Stomach smooth muscle (tissue), 2 donors: ENCODE data around the gene NR4A1.

ENCODE experiments used
- H3K27ac ChIP-seq: one replicate; pipeline ENCODE4 v1.7.0; 2013; ENCODE audit warnings: mild to moderate bottlenecking, low read length, inconsistent platforms
- H3K27me3 ChIP-seq, 2 donors: one replicate each; pipeline ENCODE4 v1.7.0; 2013; ENCODE audit warnings: low read length in 2 of 2; ENCODE audit not compliant: insufficient read depth in 2 of 2, control insufficient read depth in 1 of 2
- H3K36me3 ChIP-seq, 2 donors: one replicate each; pipeline ENCODE4 v1.7.0; 2013; ENCODE audit warnings: low read length in 2 of 2; ENCODE audit not compliant: control insufficient read depth in 2 of 2, insufficient read depth in 2 of 2
- H3K4me1 ChIP-seq: one replicate; pipeline ENCODE4 v1.7.0; 2013; ENCODE audit warnings: low read length; ENCODE audit not compliant: control insufficient read depth, insufficient read depth
- H3K4me3 ChIP-seq, 2 donors: one replicate each; pipeline ENCODE4 v1.7.0; 2013; ENCODE audit warnings: low read length in 2 of 2
- H3K9ac ChIP-seq, 2 donors: one replicate each; pipeline ENCODE4 v1.7.0; 2013; ENCODE audit warnings: low read length in 2 of 2, mild to moderate bottlenecking in 1 of 2
- H3K9me3 ChIP-seq, 2 donors: one replicate each; pipeline ENCODE4 v1.7.0; 2013; ENCODE audit warnings: low read length in 2 of 2; ENCODE audit not compliant: control insufficient read depth in 2 of 2
- donor health status: healthy.
- donor health status: Pancreatic carcinoma.

The NR4A1 gene

DNA sequence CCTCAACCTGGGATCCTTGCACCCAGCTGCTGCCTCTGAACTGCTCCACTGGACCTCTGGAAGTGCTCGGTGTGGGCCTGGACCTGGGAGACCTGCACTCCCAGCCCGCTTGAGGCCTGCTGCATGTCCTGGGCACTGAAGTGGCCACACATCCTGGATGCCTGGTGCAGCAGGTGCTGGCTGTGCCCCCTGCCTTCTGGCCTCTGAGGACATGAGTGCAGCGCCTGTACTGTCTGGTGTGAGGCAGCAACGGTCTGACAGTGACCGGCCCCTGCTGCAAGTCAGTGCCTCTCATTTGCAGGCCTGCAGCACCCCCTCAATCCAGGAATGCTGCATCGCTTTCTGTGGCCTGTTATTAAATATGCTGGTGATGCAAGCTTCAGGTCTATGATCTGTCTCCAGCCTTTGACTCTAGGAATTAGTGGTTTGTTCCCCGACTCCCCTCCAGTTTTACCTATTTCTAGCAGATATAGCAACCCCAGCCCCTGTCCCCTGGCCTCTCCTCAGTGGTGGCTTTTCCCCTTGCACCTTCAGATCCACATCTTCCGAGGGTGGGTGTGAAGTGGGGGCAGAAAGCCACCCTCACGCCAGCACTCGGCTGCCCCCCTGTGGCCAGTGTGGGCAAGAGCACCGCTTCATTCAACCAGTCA is 31.9 kb downstream of the NR4A1 start:
- Histone ChIP-seq H3K9me3 (no peaks in the 10 kb centered on the region), H3K4me3 (no peak overlapping the region), H3K27ac (no peak overlapping the region), H3K36me3 (peaks cover 5 to 6% of the 10 kb centered on the region in 2 donors), H3K9ac (no peak overlapping the region), H3K27me3 (peaks cover 0 to 5% of the 10 kb centered on the region in 2 donors), H3K4me1 (peaks cover 18% of the 10 kb centered on the region)

DNA sequence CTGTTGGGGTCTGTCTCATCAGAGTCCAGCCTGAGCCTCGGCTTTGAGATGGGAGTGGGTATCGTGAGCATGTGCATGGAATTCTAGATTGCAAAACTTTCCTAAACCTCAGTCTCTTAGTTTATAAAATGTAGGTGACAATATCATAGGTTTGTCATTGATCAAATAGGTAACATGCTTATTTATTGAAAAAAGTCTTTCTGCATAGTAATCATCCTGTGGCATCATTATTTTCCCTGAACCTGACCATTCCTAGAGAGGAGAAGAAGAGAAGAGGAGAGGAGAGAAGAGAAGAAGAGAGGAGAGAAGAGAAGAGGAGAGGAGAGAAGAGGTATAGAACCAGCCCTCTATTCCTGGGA is 32.4 kb downstream of the NR4A1 start:
- Histone ChIP-seq H3K4me1 (peaks cover 18% of the 10 kb centered on the region), H3K9ac (no peak overlapping the region), H3K27me3 (peaks cover 4 to 5% of the 10 kb centered on the region in 2 donors), H3K4me3 (no peak overlapping the region), H3K9me3 (no peaks in the 10 kb centered on the region), H3K27ac (no peak overlapping the region), H3K36me3 (peaks cover under 1 to 2% of the 10 kb centered on the region in 2 donors)

DNA sequence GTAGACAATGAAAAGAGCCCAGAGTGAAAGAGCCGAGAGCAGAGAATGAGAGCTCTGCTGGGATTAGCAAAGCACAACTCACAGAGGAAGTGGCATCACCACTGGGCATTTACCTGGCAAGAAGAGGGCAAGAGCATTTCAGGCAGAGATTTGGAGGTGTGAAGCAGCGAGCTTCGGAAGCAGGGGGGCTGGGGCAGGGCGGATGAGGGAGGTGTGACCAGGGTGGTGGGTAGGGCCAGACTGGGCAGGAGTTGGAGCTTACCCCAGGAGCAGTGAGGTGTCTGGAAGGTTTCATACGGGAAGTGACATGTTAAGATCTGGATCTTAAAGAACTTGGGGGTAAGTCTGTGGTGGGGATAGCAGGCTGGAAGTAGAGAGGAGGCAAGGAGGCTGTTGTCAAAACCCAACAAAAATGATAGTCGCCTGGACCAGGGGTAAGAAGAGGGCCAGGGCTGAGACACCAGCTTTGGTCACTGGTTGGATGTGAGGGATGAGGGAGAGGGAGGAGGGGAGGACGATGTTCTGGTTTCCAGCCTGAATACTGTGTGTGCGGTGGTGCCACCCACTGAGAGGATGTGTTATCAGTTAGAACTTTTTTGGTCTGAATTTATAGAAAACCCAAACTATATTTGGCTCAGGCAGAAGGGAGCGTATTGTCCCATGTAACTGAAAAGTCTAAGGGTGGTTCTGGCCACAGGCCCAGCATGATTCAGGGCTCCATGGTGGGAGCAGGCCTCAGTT is 33.4 kb downstream of the NR4A1 start:
- Histone ChIP-seq H3K9me3 (no peaks in the 10 kb centered on the region), H3K9ac (no peak overlapping the region), H3K27me3 (peaks cover 5 to 6% of the 10 kb centered on the region in 2 donors), H3K4me1 (peaks cover 18% of the 10 kb centered on the region), H3K4me3 (no peak overlapping the region), H3K36me3 (no peaks in the 10 kb centered on the region), H3K27ac (no peak overlapping the region)

DNA sequence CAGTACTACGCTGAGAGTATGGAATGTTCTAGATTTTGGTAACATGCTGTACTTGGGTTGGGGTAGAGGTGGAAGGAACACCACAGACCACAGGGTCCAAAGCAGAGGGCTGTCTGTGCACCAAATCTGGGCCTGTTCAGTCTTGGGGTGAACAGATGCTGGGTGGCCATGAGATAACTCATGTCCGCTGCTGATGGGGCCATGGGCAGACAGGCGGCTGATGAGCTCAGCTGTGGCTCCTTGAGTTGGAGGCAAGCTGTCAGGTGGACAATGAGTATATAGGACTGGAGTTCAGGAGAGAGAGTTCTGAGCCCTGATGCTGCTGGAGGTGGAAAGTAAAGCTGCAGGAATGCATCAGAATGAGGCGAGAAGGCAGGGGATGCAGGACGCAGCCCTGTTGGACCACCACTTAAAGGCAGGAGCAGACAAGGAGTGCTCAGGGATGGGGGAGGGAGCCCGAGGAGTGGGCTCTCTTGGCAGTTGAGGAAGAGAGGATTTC is 34.5 kb downstream of the NR4A1 start:
- Histone ChIP-seq H3K27me3 (peaks cover 6 to 10% of the 10 kb centered on the region in 2 donors), H3K27ac (no peak overlapping the region), H3K4me1 (peaks cover 16% of the 10 kb centered on the region)

DNA sequence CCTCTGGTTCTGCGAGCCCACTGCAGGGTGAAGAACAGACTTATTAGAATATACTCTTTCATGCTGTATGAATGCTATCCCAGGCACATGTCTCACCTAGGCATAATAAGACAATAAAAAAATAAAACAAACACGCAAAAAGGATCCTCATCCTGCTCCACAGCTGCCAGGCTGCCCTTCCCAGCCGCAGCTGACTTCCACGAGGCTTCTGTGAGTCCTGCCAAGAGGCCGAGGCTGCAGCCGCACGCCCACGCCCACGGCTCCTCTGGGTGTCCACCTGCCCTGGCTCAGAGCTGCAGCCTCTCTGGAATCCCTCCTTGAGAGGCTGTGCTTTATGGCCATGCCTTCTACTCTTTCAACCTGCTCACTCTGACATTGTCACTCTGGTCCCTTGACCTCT is 35.1 kb downstream of the NR4A1 start:
- no peak overlapping the region for H3K27ac ChIP-seq
- H3K4me3 ChIP-seq: no peak overlapping the region
- H3K27me3 ChIP-seq: peaks cover 6 to 10% of the 10 kb centered on the region in 2 donors
- H3K36me3 ChIP-seq: no peaks in the 10 kb centered on the region
- H3K9ac ChIP-seq: no peak overlapping the region
- peaks cover 12% of the 10 kb centered on the region for H3K4me1 ChIP-seq
- H3K9me3 ChIP-seq: no peaks in the 10 kb centered on the region

More for the DNA sequence above, 34.5 kb downstream of the NR4A1 start:
- no peak overlapping the region for H3K9ac ChIP-seq
- H3K4me3 ChIP-seq: no peak overlapping the region
- no peaks in the 10 kb centered on the region for H3K36me3 ChIP-seq
- H3K9me3 ChIP-seq: no peaks in the 10 kb centered on the region

DNA sequence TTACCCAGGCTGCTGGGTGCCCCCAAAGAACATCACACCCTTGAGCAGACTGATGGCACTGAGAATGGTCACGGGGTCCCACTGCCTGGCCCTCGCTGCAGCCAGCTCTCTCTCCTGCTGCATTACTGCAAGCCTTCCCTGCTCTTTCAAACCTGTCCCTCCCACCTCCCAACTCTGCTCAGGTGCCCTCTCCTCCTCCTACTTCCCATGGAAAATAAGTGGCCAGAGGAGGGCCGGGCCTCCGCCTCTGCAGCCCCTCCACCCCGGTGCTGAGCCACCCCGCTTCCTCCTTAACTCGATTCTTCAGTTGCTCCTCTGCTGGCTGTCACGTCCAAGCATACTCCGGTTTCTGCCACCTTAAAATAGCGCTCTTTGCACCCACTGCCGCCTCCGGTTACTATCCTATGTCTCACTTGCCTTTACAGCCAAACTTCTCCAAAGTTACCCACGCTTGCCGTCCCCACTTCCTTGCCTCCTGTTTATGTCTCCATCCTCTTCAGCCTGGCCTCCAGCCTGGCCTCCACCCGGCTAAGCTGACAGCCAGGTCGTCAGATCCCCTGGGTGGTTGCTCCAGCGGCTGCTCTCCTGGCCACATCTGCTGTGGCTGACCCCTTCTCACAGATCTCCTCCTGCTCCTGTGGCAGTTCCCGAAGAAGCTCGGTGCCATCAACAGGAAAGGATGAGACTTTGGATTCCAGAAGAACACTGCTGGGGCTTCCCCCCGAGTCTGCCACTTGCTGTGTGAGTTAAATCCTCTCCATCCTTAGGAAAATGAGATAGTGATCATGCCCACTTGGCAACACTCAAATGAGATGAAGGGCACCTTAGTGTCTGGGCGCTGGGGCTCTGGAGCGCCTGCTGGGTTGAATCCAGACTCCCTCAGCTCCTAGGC is 35.9 kb downstream of the NR4A1 start:
- Histone ChIP-seq H3K9me3 (no peaks in the 10 kb centered on the region), H3K27ac (no peak overlapping the region)

DNA sequence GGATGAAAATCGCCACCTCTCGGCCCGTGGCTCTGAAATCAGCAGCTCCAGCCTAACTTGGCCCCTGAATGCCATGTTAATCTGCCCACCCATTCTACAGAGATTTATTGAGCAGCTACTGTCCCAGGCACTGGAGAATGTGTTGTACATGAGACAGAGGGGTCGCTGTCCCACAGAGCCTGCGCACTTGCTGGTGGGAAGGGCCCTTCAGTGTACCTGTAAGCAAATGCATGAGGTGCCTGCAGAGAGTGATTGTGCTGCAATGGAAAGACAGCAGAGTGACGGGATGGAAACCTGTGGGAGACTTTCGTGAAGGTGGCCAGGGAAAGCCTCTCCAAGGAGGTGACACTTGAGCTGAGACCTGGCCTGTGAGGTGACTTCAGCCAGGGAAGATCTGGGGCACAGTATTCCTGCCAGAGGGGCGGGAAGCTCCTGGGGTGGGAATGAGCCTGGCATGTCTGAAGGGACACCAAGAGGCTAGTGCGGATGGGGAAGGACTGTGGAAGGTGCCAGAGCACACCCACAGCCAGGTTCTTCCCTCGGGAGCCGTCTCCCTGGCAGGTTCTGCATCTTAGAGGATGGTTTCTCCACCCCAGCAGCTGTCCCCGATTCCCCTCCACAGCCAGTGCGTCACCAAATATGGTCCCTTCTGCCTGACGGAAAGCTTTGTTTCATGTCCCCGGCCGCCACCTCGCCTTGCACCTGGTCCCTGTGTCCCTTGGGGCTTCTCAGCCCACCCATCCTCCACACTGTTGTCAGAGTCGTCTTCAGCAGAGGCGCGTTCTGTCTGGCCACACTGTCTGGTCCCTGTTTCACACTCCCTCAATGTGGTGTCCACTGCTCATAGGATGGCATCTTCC is 36.9 kb downstream of the NR4A1 start:
- Histone ChIP-seq H3K9ac (no peak overlapping the region), H3K36me3 (no peaks in the 10 kb centered on the region), H3K27me3 (peaks cover 6 to 10% of the 10 kb centered on the region in 2 donors), H3K9me3 (no peaks in the 10 kb centered on the region), H3K4me3 (no peak overlapping the region), H3K27ac (no peak overlapping the region), H3K4me1 (peaks cover 2% of the 10 kb centered on the region)

More for the DNA sequence above, 35.9 kb downstream of the NR4A1 start:
- peaks cover 6% of the 10 kb centered on the region for H3K4me1 ChIP-seq
- H3K36me3 ChIP-seq: no peaks in the 10 kb centered on the region
- H3K4me3 ChIP-seq: no peak overlapping the region
- H3K27me3 ChIP-seq: peaks cover 6 to 10% of the 10 kb centered on the region in 2 donors
- H3K9ac ChIP-seq: no peak overlapping the region

DNA sequence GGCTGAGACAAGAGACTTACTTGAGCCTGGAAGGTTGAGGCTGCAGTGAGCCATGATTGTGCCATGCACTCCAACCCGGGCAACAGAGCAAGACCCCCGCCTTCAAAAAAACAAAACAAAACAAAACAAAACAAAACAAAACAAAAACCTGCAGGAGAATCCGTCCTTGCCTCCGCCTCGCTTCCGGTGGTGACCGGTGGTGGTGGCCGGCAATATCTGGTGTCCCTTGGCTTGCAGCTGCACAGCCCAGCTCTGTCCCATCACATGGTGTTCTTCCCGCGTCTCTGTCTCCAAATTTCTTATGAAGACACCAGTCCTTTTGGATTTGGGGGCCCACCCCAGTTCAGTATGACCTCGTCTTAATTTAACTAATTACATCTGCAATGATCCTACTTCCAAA is 38.2 kb downstream of the NR4A1 start:
- Histone ChIP-seq H3K27ac (no peak overlapping the region), H3K36me3 (no peaks in the 10 kb centered on the region), H3K9ac (no peak overlapping the region), H3K9me3 (no peaks in the 10 kb centered on the region), H3K4me3 (no peak overlapping the region), H3K27me3 (peaks cover 6 to 10% of the 10 kb centered on the region in 2 donors), H3K4me1 (no peaks in the 10 kb centered on the region)

DNA sequence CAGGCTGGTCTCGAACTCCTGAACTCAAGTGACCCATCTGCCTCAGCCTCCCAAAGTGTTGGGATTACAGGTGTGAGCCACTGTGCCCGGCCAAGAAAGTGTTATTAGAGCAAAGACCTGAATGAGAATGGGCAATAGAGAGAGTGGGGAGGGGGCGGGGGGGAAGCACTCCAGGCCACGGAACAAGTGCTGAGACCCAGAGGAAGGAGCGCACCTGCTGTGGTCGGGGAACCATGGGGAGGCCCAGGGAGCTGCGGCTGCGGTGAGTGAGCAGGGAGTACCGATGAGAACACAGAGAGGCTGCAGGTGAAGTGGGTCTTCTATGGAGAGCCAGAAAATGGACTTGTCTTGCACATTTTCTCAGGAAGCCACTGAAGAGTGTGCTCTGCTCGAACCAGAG is 39.0 kb downstream of the NR4A1 start:
- Histone ChIP-seq H3K27ac (no peak overlapping the region), H3K9me3 (no peaks in the 10 kb centered on the region), H3K4me3 (no peak overlapping the region), H3K36me3 (no peaks in the 10 kb centered on the region), H3K27me3 (peaks cover 6 to 10% of the 10 kb centered on the region in 2 donors), H3K4me1 (no peaks in the 10 kb centered on the region), H3K9ac (no peak overlapping the region)

DNA sequence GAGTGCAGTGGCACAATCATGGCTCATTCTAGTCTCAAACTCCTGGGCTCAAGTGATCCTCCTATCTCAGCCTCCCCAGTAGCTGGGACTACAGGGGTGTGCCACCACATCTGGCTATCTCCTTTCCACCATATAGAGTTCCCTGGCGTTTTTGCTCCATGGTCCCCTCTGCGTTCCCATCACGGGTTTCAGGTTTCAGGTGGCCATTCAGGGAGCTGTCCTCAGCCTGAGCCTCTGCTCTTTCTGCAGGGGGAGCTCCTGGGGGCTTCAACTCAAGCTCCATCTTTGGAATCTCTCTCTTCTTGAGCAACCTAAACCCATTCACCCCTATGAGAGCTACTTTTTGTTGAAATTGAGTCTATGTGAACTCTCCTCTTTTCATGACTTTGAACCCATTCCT is 39.8 kb downstream of the NR4A1 start:
- peaks cover 6% of the 10 kb centered on the region in 2 donors for H3K27me3 ChIP-seq
- no peak overlapping the region for H3K9ac ChIP-seq
- H3K4me1 ChIP-seq: no peaks in the 10 kb centered on the region
- H3K36me3 ChIP-seq: no peaks in the 10 kb centered on the region
- no peaks in the 10 kb centered on the region for H3K9me3 ChIP-seq
- H3K27ac ChIP-seq: no peak overlapping the region
- no peak overlapping the region for H3K4me3 ChIP-seq
